Panc1 (cell line): ENCODE results near the gene FKBP2. TPM values are rescaled to one million over a fixed set of nuclear protein-coding genes. Genes with fewer than 3 reads are reported as not detected.

Source experiments
- ATAC-seq: fragments of 200-7000 bp; cut with Tn5 transposase; 2 replicates; pipeline ENCODE4 v1.9.1; 2020; ENCODE audit warnings: mild to moderate bottlenecking, moderate library complexity
- BruUV-seq: library from RNA; stranded (reverse); fragments of 400-500 nt; replicated peaks from 2 replicates; lab custom pipeline; 2021; lab: Mats Ljungman, UMichigan
- CTCF ChIA-PET: fragments of 300-600 bp; sonication (Branson Sonifier 250); formaldehyde crosslinking; loops from one replicate; lab custom pipeline; 2022; ENCODE audit warnings: antibody characterized with exemption; lab: Charles Lee
- POLR2A ChIA-PET: fragments of 300-600 bp; sonication (Branson Sonifier 250); formaldehyde crosslinking; loops from one replicate; lab custom pipeline; 2022; ENCODE audit warnings: antibody characterized with exemption; lab: Charles Lee
- DNase-seq: peaks from one replicate; pipeline ENCODE4 v3.0.0-alpha.2; 2010; ENCODE audit warnings: low read depth, low spot score
- H3K27ac ChIP-seq: 2 replicates; pipeline ENCODE4 v1.5.1; 2011; ENCODE audit warnings: mild to moderate bottlenecking, low read length, inconsistent platforms
- H3K27me3 ChIP-seq: fragments of 200-500 bp; sonication (Bioruptor generic); 2 replicates; pipeline ENCODE4 v1.6.0; 2014; ENCODE audit warnings: low read length, inconsistent platforms; ENCODE audit not compliant: control insufficient read depth, insufficient read depth
- H3K36me3 ChIP-seq: fragments of 200-500 bp; sonication (Bioruptor generic); 2 replicates; pipeline ENCODE4 v1.5.1; 2014; ENCODE audit warnings: inconsistent platforms, mild to moderate bottlenecking, low read length, moderate library complexity; ENCODE audit not compliant: control insufficient read depth, insufficient read depth
- H3K4me1 ChIP-seq: 2 replicates; pipeline ENCODE4 v1.5.1; 2011; ENCODE audit warnings: inconsistent platforms, mild to moderate bottlenecking, low read length, moderate library complexity; ENCODE audit not compliant: control insufficient read depth, insufficient read depth
- H3K4me3 ChIP-seq, 2 experiments: 2 replicates each; pipeline ENCODE4 v1.5.1; 2011 to 2012; ENCODE audit warnings: low read depth in 2 of 2, low read length in 2 of 2, mild to moderate bottlenecking in 2 of 2, inconsistent platforms in 1 of 2, moderate library complexity in 1 of 2
- H3K9me3 ChIP-seq: fragments of 200-500 bp; sonication (Bioruptor generic); 2 replicates; pipeline ENCODE4 v1.5.1; 2014; ENCODE audit warnings: low read depth, mild to moderate bottlenecking, inconsistent platforms, low read length, moderate library complexity; ENCODE audit not compliant: control insufficient read depth, insufficient read depth
- POLR2AphosphoS5 ChIP-seq: IDR thresholded peaks from 2 replicates; pipeline ENCODE4 v1.6.1; 2012; ENCODE audit warnings: mild to moderate bottlenecking, low read depth, low read length, moderate library complexity
- SIN3A ChIP-seq: IDR thresholded peaks from 2 replicates; pipeline ENCODE4 v1.6.1; 2012; ENCODE audit warnings: low read depth, mild to moderate bottlenecking, low read length, moderate library complexity, borderline replicate concordance; ENCODE audit not compliant: insufficient read depth
- TCF7L2 ChIP-seq: IDR thresholded peaks from 2 replicates; pipeline ENCODE4 v1.6.1; 2011; ENCODE audit warnings: mild to moderate bottlenecking, low read depth, low read length, inconsistent platforms
- in situ Hi-C: cut with HindIII; loops from 2 replicates; pipeline ENCODE4 v1.10.0; 2016; ENCODE audit warnings: low sequenced_read_pairs, low pct_unique_long_range_greater_than_20kb
- intact Hi-C: fragments of 100-400 bp; cut with micrococcal nuclease; formaldehyde crosslinking; loops from one replicate; pipeline ENCODE4 v1.10.0; 2022; ENCODE audit not compliant: unreplicated experiment
- total RNA-seq: library from RNA; stranded (reverse); gene quantifications from one replicate; pipeline ENCODE4 v1.2.1, GENCODE V29; 2021; ENCODE audit not compliant: unreplicated experiment
- TF ChIP-seq, protein P1 (sequence below), 2 experiments: IDR thresholded peaks; 2 replicates each; pipeline ENCODE4 v1.6.1; 2011 to 2012; ENCODE audit warnings: low read depth in 2 of 2, control low read depth in 1 of 2, low read length in 1 of 2, mild to moderate bottlenecking in 1 of 2, moderate library complexity in 1 of 2; ENCODE audit not compliant: insufficient read depth in 1 of 2
- TF ChIP-seq, protein P2 (sequence below): fragments of 450-650 bp; IDR thresholded peaks from 2 replicates; pipeline ENCODE4 v1.5.1; 2017; ENCODE audit warnings: mild to moderate bottlenecking

Gene FKBP2
- total RNA-seq, 1 experiment from 2014 or later: 71.8 TPM

DNA sequence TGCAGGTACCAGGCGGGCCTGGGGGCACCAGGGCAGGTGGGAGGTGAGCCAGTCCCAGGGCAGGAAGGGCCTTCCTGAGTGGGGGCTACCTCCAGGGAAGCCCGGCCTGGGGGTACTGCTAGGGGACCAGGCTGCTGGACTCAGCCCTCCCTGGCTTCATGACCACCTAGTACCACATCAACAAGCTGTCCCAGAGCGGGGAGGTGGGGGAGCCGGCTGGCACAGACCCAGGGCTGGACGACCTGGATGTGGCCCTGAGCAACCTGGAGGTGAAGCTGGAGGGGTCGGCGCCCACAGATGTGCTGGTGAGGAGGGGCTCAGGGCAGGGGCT is 21.6 kb upstream of the FKBP2 start:
- Histone ChIP-seq H3K27me3 (no peaks in the 10 kb centered on the region), H3K36me3 (no peaks in the 10 kb centered on the region; the same call in 1 of the 2 replicates), H3K27ac (no peak overlapping the region), H3K4me1 (no peaks in the 10 kb centered on the region), H3K4me3 (no peak overlapping the region), H3K9me3 (no peaks in the 10 kb centered on the region)
- no peak for DNase-seq
- no peak for ATAC-seq
- in situ Hi-C loops: no loop called here
- POLR2A ChIA-PET: no interaction called here
- TF ChIP-seq POLR2AphosphoS5: no peak
- TF ChIP-seq, protein P1, sequence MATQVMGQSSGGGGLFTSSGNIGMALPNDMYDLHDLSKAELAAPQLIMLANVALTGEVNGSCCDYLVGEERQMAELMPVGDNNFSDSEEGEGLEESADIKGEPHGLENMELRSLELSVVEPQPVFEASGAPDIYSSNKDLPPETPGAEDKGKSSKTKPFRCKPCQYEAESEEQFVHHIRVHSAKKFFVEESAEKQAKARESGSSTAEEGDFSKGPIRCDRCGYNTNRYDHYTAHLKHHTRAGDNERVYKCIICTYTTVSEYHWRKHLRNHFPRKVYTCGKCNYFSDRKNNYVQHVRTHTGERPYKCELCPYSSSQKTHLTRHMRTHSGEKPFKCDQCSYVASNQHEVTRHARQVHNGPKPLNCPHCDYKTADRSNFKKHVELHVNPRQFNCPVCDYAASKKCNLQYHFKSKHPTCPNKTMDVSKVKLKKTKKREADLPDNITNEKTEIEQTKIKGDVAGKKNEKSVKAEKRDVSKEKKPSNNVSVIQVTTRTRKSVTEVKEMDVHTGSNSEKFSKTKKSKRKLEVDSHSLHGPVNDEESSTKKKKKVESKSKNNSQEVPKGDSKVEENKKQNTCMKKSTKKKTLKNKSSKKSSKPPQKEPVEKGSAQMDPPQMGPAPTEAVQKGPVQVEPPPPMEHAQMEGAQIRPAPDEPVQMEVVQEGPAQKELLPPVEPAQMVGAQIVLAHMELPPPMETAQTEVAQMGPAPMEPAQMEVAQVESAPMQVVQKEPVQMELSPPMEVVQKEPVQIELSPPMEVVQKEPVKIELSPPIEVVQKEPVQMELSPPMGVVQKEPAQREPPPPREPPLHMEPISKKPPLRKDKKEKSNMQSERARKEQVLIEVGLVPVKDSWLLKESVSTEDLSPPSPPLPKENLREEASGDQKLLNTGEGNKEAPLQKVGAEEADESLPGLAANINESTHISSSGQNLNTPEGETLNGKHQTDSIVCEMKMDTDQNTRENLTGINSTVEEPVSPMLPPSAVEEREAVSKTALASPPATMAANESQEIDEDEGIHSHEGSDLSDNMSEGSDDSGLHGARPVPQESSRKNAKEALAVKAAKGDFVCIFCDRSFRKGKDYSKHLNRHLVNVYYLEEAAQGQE (IDR thresholded peaks at IDR 0.05; ENCODE audit: insufficient read depth in 1 of 2, low read depth in 2 of 2, low read length in 1 of 2): no peak
- TF ChIP-seq, protein P2, sequence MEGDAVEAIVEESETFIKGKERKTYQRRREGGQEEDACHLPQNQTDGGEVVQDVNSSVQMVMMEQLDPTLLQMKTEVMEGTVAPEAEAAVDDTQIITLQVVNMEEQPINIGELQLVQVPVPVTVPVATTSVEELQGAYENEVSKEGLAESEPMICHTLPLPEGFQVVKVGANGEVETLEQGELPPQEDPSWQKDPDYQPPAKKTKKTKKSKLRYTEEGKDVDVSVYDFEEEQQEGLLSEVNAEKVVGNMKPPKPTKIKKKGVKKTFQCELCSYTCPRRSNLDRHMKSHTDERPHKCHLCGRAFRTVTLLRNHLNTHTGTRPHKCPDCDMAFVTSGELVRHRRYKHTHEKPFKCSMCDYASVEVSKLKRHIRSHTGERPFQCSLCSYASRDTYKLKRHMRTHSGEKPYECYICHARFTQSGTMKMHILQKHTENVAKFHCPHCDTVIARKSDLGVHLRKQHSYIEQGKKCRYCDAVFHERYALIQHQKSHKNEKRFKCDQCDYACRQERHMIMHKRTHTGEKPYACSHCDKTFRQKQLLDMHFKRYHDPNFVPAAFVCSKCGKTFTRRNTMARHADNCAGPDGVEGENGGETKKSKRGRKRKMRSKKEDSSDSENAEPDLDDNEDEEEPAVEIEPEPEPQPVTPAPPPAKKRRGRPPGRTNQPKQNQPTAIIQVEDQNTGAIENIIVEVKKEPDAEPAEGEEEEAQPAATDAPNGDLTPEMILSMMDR: no peak
- BruUV-seq: no TSS peak
- CTCF ChIA-PET: interaction anchor here (0.7 kb wide), 1 partner anchor 82 kb away, joined by 4 read pairs; no protein-coding TSS in a partner anchor
- intact Hi-C loops: no loop called here

DNA sequence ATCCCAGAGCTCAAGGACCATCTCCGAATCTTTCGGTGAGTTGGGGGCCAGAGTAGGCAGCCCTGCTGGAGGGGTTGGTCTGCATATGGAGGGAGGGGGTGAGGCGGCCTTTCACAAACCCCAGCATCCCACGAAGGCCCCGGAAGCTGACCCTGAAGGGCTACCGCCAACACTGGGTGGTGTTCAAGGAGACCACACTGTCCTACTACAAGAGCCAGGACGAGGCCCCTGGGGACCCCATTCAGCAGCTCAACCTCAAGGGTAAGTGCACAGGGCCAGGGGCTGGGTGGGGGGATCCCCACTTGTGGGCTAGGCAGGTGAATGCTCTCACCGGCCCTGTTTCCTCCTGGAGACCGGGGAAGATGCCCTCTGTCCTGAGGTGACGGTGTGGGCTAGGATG is 21.1 kb upstream of the FKBP2 start:
- Histone ChIP-seq H3K27ac (no peak overlapping the region), H3K27me3 (no peaks in the 10 kb centered on the region), H3K36me3 (no peaks in the 10 kb centered on the region; the same call in 1 of the 2 replicates), H3K4me3 (no peak overlapping the region), H3K9me3 (no peaks in the 10 kb centered on the region), H3K4me1 (no peaks in the 10 kb centered on the region)
- no TSS peak for BruUV-seq
- CTCF ChIA-PET: interaction anchor here (0.7 kb wide), 1 partner anchor 81 kb away, joined by 4 read pairs; no protein-coding TSS in a partner anchor
- DNase-seq (no peak), ATAC-seq (no peak)
- in situ Hi-C loops (no loop called here), intact Hi-C loops (no loop called here)
- POLR2A ChIA-PET: no interaction called here
- no peak for TF ChIP-seq TCF7L2
- TF ChIP-seq, protein P1 (IDR thresholded peaks at IDR 0.05; ENCODE audit: insufficient read depth in 1 of 2, low read depth in 2 of 2, low read length in 1 of 2): no peak
- TF ChIP-seq POLR2AphosphoS5: no peak
- no peak for TF ChIP-seq SIN3A
- TF ChIP-seq, protein P2: no peak
